IMR-90 (cell line): ENCODE results near the gene TTC39B. TPM values are rescaled to one million over a fixed set of nuclear protein-coding genes. Genes with fewer than 3 reads are reported as not detected.

Source experiments
- ATAC-seq: fragments of 200-7000 bp; cut with Tn5 transposase; 2 replicates; pipeline ENCODE4 v1.9.1; 2020; ENCODE audit warnings: low read depth, mild to moderate bottlenecking, moderate library complexity
- BruUV-seq: library from RNA; stranded (reverse); fragments of 400-500 nt; replicated peaks from 2 replicates; lab custom pipeline; 2021; lab: Mats Ljungman, UMichigan
- CTCF ChIA-PET: fragments of 300-600 bp; formaldehyde crosslinking; extraction: SDS; loops from one replicate; lab custom pipeline; 2021; ENCODE audit warnings: antibody characterized with exemption; lab: Yijun Ruan, JAX
- POLR2A ChIA-PET: fragments of 300-600 bp; sonication (Branson Sonifier 250); formaldehyde crosslinking; loops from one replicate; lab custom pipeline; 2022; ENCODE audit warnings: antibody characterized with exemption; ENCODE audit not compliant: unreplicated experiment; lab: Charles Lee
- DNase-seq: peaks from one replicate; pipeline ENCODE4 v3.0.0; 2013
- H2AFZ ChIP-seq: replicated peaks from 2 replicates; pipeline ENCODE3; 2013; ENCODE audit warnings: low read length, mild to moderate bottlenecking; ENCODE audit not compliant: poor library complexity
- H2AK5ac ChIP-seq: 2 replicates; pipeline ENCODE4 v1.6.1; 2013; ENCODE audit warnings: low read depth, low read length, inconsistent platforms
- H2AK9ac ChIP-seq: replicated peaks from 2 replicates; pipeline ENCODE3; 2013; ENCODE audit warnings: mild to moderate bottlenecking, low read depth, low read length, moderate library complexity; ENCODE audit not compliant: poor library complexity
- H2BK120ac ChIP-seq: 2 replicates; pipeline ENCODE4 v1.6.1; 2013; ENCODE audit warnings: low read depth, low read length, inconsistent platforms
- H2BK15ac ChIP-seq: 3 replicates; pipeline ENCODE4 v1.6.1; 2013; ENCODE audit warnings: low read depth, low read length, inconsistent platforms
- H2BK20ac ChIP-seq: 2 replicates; pipeline ENCODE4 v1.6.1; 2013; ENCODE audit warnings: low read depth, mild to moderate bottlenecking, inconsistent platforms, low read length, moderate library complexity
- H2BK5ac ChIP-seq: 2 replicates; pipeline ENCODE4 v1.6.1; 2013; ENCODE audit warnings: mild to moderate bottlenecking, low read depth, low read length, inconsistent platforms; ENCODE audit not compliant: poor library complexity, severe bottlenecking
- H3K14ac ChIP-seq: replicated peaks from 2 replicates; pipeline ENCODE4 v1.6.1; 2013; ENCODE audit warnings: low read depth, low read length, inconsistent platforms
- H3K18ac ChIP-seq: 2 replicates; pipeline ENCODE4 v1.6.1; 2013; ENCODE audit warnings: low read depth, low read length, control low read depth
- H3K23ac ChIP-seq: 2 replicates; pipeline ENCODE4 v1.6.1; 2013; ENCODE audit warnings: low read depth, low read length, inconsistent platforms
- H3K27ac ChIP-seq: 2 replicates; pipeline ENCODE4 v1.5.1; 2013; ENCODE audit warnings: mild to moderate bottlenecking, control low read depth, low read length; ENCODE audit not compliant: insufficient read depth
- H3K27me3 ChIP-seq: 2 replicates; pipeline ENCODE4 v1.6.1; 2013; ENCODE audit warnings: low read length; ENCODE audit not compliant: control insufficient read depth, insufficient read depth
- H3K36me3 ChIP-seq: 2 replicates; pipeline ENCODE4 v1.6.1; 2013; ENCODE audit warnings: low read length, mixed read lengths; ENCODE audit not compliant: control insufficient read depth, insufficient read depth
- H3K4ac ChIP-seq: 2 replicates; pipeline ENCODE4 v1.6.1; 2013; ENCODE audit warnings: low read depth, low read length, inconsistent platforms
- H3K4me1 ChIP-seq: 2 replicates; pipeline ENCODE4 v1.6.1; 2013; ENCODE audit warnings: low read length, mixed read lengths; ENCODE audit not compliant: control insufficient read depth, insufficient read depth
- H3K4me2 ChIP-seq: 2 replicates; pipeline ENCODE4 v1.6.1; 2013; ENCODE audit warnings: low read depth, mild to moderate bottlenecking, control low read depth, low read length, moderate library complexity
- H3K4me3 ChIP-seq: 2 replicates; pipeline ENCODE4 v1.5.1; 2013; ENCODE audit warnings: low read depth, mild to moderate bottlenecking, control low read depth, low read length, moderate library complexity; ENCODE audit not compliant: insufficient read depth
- H3K56ac ChIP-seq: 2 replicates; pipeline ENCODE4 v1.6.1; 2013; ENCODE audit warnings: low read length, inconsistent platforms; ENCODE audit not compliant: insufficient read depth; ENCODE audit errors: extremely low read depth
- H3K79me1 ChIP-seq, 2 experiments: 2 replicates each; pipeline ENCODE4 v1.6.1; 2013; ENCODE audit warnings: low read length in 2 of 2, inconsistent platforms in 1 of 2, low read depth in 1 of 2
- H3K9ac ChIP-seq: 2 replicates; pipeline ENCODE4 v1.6.1; 2013; ENCODE audit warnings: low read depth, low read length, control low read depth
- H3K9me1 ChIP-seq: 2 replicates; pipeline ENCODE4 v1.6.1; 2013; ENCODE audit warnings: low read length, inconsistent platforms; ENCODE audit not compliant: insufficient read depth
- H3K9me3 ChIP-seq: 2 replicates; pipeline ENCODE4 v1.6.1; 2013; ENCODE audit warnings: low read length; ENCODE audit not compliant: control insufficient read depth, insufficient read depth
- H4K20me1 ChIP-seq: 2 replicates; pipeline ENCODE4 v1.6.1; 2013; ENCODE audit warnings: low read length, inconsistent platforms; ENCODE audit not compliant: insufficient read depth
- H4K5ac ChIP-seq: 2 replicates; pipeline ENCODE4 v1.6.1; 2013; ENCODE audit warnings: mild to moderate bottlenecking, low read depth, low read length, control low read depth
- H4K8ac ChIP-seq, 2 experiments: 2 replicates each; pipeline ENCODE4 v1.6.1; 2013; ENCODE audit warnings: low read depth in 2 of 2, low read length in 2 of 2, control low read depth in 1 of 2, inconsistent platforms in 1 of 2
- H4K91ac ChIP-seq: 2 replicates; pipeline ENCODE4 v1.6.1; 2013; ENCODE audit warnings: low read depth, low read length, inconsistent platforms; ENCODE audit not compliant: insufficient read depth
- CTCF ChIP-seq: conservative IDR thresholded peaks from 2 replicates; pipeline ENCODE4 v1.5.1; 2012; ENCODE audit warnings: mild to moderate bottlenecking, low read depth, low read length, improper control_type of control experiment
- FOS ChIP-seq: fragments of 150-350 bp; IDR thresholded peaks from 2 replicates; pipeline ENCODE4 v1.6.1; 2016; ENCODE audit warnings: low read depth, low read length
- MAFK ChIP-seq: IDR thresholded peaks from 2 replicates; pipeline ENCODE4 v1.6.1; 2012; ENCODE audit warnings: low read depth, low read length, improper control_type of control experiment
- MXI1 ChIP-seq: IDR thresholded peaks from 2 replicates; pipeline ENCODE4 v1.6.1; 2012; ENCODE audit warnings: low read depth, mild to moderate bottlenecking, low read length, moderate library complexity, borderline replicate concordance
- USF2 ChIP-seq: fragments of 150-350 bp; IDR thresholded peaks from 2 replicates; pipeline ENCODE4 v1.6.1; 2017; ENCODE audit warnings: mild to moderate bottlenecking, antibody characterized with exemption, low read length, low read depth
- WGBS, 2 experiments: methylation state at CpG; one replicate each; pipeline versions ENCODE4 v1.1.5 to v1.1.7; 2013; ENCODE audit warnings: missing lambda C conversion rate in 2 of 2; ENCODE audit not compliant: insufficient read length in 1 of 2; ENCODE audit errors: extremely low coverage in 2 of 2; 5-methylcytosine and 5-hydroxymethylcytosine counted together
- dilution Hi-C: fragments of 300-500 bp; cut with HindIII; formaldehyde crosslinking; loops from one replicate; pipeline ENCODE4 v1.14.3; 2018; ENCODE audit warnings: low sequenced_read_pairs; ENCODE audit not compliant: unreplicated experiment
- in situ Hi-C: fragments of 300-500 bp; cut with MboI; formaldehyde crosslinking; loops from 3 replicates; pipeline ENCODE4 v1.14.3; 2019; ENCODE audit warnings: low sequenced_read_pairs, inconsistent platforms, mixed read lengths
- intact Hi-C: fragments of 100-400 bp; cut with micrococcal nuclease; formaldehyde crosslinking; loops from 2 replicates; pipeline ENCODE4 v1.10.0; 2022
- polyA plus RNA-seq, 3 experiments: library from polyadenylated mRNA; depleted of rRNA; stranded (reverse); fragments of >200 nt; gene quantifications; 2 replicates each; pipeline ENCODE4 v1.2.3, GENCODE V29; 2012; ENCODE audit warnings: low replicate concordance in 1 of 3
- total RNA-seq: library from RNA; depleted of rRNA; stranded (reverse); fragments of >200 nt; gene quantifications from 2 replicates; pipeline ENCODE4 v1.2.3, GENCODE V29; 2012

TTC39B gene
- total and polyA plus RNA-seq, 2 of the 4 experiments (the other 2 are of a cell fraction): 2.5 to 12.2 TPM

GRCh38 chr9:15344191-15344590, 37.2 kb upstream of the TTC39B start:
- Histone ChIP-seq H3K18ac (no peak overlapping the region), H4K20me1 (no peaks in the 10 kb centered on the region), H2AK5ac (no peak overlapping the region), H2BK20ac (no peak overlapping the region), H3K9me1 (no peaks in the 10 kb centered on the region), H2BK5ac (no peak overlapping the region), H3K23ac (no peak overlapping the region), H3K79me1 (no peaks in the 10 kb centered on the region), H4K91ac (no peak overlapping the region), H3K4me2 (no peak overlapping the region), H3K9me3 (no peaks in the 10 kb centered on the region), H3K27ac (no peak overlapping the region), H3K27me3 (no peaks in the 10 kb centered on the region), H2BK15ac (no peak overlapping the region), H3K56ac (no peak overlapping the region; the same call in 1 of the 2 replicates), H4K8ac (no peak overlapping the region), H3K4ac (no peak overlapping the region), H2AK9ac (no peak overlapping the region), H2AFZ (no peak overlapping the region), H3K9ac (no peak overlapping the region), H3K4me3 (no peak overlapping the region), H3K4me1 (no peaks in the 10 kb centered on the region), H3K14ac (no peak overlapping the region), H3K36me3 (no peaks in the 10 kb centered on the region), H2BK120ac (no peak overlapping the region), H4K5ac (no peak overlapping the region)
- BruUV-seq: no TSS peak
- in situ Hi-C loops (no loop called here), intact Hi-C loops (no loop called here), dilution Hi-C loops (no loop called here)
- no peak for DNase-seq
- CTCF ChIA-PET: no interaction called here
- TF ChIP-seq FOS (no peak), CTCF (no peak), USF2 (no peak), MAFK (no peak), MXI1 (no peak)
- no peak for ATAC-seq
- POLR2A ChIA-PET: no interaction called here
- no CpG with 5 or more reads among the region's 2 CpGs for WGBS, 2 experiments
